PC-9 (cell line): ENCODE data around the gene CFAP97D2.

ENCODE experiments used
- CTCF ChIP-seq: fragments of 200-600 bp; sonication (generic); conservative IDR thresholded peaks from 2 replicates; pipeline ENCODE4 v1.6.1; 2017; ENCODE audit warnings: mixed run types, antibody characterized with exemption, mild to moderate bottlenecking, moderate library complexity
- EZH2 ChIP-seq: fragments of 200-600 bp; sonication (generic); IDR thresholded peaks from 2 replicates; pipeline ENCODE4 v1.8.0; 2017; ENCODE audit warnings: antibody characterized with exemption, low read depth

DNA sequence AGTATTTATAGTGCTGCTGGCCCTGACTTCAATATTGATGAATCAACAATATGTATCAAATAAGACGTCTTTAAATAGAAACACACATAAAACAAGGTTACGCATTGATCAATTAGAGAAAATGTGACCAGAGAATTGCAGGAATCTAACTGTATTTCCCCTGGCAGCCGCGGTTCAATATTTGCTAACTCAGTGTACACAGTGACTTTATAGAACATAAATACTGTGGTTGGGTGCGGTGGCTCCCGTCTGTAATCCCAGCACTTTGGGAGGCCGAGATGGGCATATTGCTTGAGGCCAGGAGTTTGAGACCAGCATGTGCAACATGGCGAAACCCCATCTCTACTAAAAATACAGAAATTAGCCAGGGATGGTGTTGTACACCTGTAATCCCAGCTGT is 79.5 kb downstream of the CFAP97D2 start:
- TF ChIP-seq CTCF (no peak), EZH2 (no peak)
